D721Med (cell line): ENCODE measurements around the gene TANC2.

Experiments used
- DNase-seq: peaks from one replicate; pipeline ENCODE4 v3.0.0; 2011; ENCODE audit warnings: low spot score; ENCODE audit not compliant: insufficient read length
- FAIRE-seq: peaks from 2 replicates; lab custom pipeline; 2011; peaks lifted over from hg19 to GRCh38; lab: Jason Lieb, UNC
- CTCF ChIP-seq: IDR thresholded peaks from 2 replicates; pipeline ENCODE4 v1.5.1; 2012; ENCODE audit warnings: mild to moderate bottlenecking, control low read depth; ENCODE audit not compliant: insufficient read depth; ENCODE audit errors: missing control alignments

TANC2 gene

GRCh38 chr17:62965686-62966425 is at the start of gene TANC2:
Gene TANC2, plus strand, starts transcription at chr17:62966235. Its CDS starts 43,325 bp downstream, at chr17:63009560.
- TF ChIP-seq CTCF = peak; percentile 14
- FAIRE-seq = no peak
- DNase-seq = peak; percentile 71

- no peak for TF ChIP-seq CTCF
- FAIRE-seq (no peak), DNase-seq (no peak)
Measured at GRCh38 chr17:62916684-62917571, 49.1 kb upstream of the TANC2 start.

GRCh38 chr17:62919388-62919787 is 46.6 kb upstream of the TANC2 start:
- DNase-seq = no peak
- no peak for TF ChIP-seq CTCF
- FAIRE-seq = no peak

- TF ChIP-seq CTCF = no peak
- DNase-seq (no peak), FAIRE-seq (no peak)
Measured at GRCh38 chr17:62920300-62920699, 45.7 kb upstream of the TANC2 start.

- TF ChIP-seq CTCF = no peak
- no peak for DNase-seq
- FAIRE-seq = no peak
Measured at GRCh38 chr17:62921817-62922216, 44.2 kb upstream of the TANC2 start.

GRCh38 chr17:62923258-62924150 is 42.5 kb upstream of the TANC2 start:
- TF ChIP-seq CTCF = no peak
- FAIRE-seq (no peak), DNase-seq (no peak)
